Fibroblast of skin of left quadriceps (primary cell): ENCODE results near the gene VPS4A.
"Not testable (repeated sequence)": the region's sequence is repeated elsewhere in the genome, so short reads cannot be mapped to it uniquely, and the experiment has no call there.

Experiments
- DNase-seq, 2 experiments: peaks; one replicate each; pipeline ENCODE4 v3.0.0-alpha.2; 2013; ENCODE audit warnings: low read depth in 2 of 2

The VPS4A gene

GRCh38 chr16:69310653-69311532 lies at the start of gene VPS4A:
Gene VPS4A (plus strand): TSS chr16:69311350. CDS start chr16:69311512, 162 bp downstream.
- DNase-seq = peak; percentile 90

- no peak for DNase-seq
Measured at GRCh38 chr16:69266334-69267063, 44.7 kb upstream of the VPS4A start.

DNA sequence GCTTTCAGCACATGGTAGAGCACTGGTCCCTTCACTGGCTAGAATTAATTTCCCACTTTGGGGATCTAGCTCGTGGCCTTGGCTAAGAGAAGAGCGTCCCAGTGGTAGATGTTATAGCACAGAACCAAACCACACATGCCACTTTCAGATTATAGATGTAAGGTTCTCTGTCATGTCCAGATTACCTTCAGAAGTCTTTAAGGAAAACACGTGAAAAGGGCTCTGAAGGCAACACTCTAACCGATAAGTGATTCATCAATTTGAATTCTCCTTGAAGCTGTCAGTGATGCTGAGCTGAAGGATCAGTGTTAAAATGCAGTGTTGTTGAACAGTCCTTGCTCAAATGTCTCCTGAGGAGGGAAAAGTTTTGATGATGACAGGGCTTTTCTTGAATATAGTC lies 43.5 kb upstream of the VPS4A start:
- DNase-seq = no peak

GRCh38 chr16:69270395-69270794 lies 40.8 kb upstream of the VPS4A start:
- no peak for DNase-seq

DNA sequence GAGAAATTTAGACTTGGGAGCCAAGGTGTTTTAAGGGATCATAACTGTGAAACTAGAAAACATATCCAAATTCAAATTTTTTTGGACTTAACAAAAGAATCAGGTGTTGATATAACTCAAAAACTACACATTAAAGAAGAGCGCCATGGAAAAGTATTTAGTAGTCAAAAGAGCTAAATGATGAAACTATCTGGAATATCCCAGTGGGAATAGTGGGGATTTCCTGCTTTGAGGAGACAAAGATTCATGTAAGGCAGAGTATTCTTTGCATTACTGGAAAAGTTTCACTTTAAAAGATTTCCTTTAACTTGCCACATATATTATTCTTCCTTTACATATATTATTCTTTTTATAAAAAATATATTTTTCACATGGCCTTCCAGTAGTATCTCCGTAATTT lies 40.3 kb upstream of the VPS4A start:
- no peak for DNase-seq

- DNase-seq = no peak
Measured at GRCh38 chr16:69273009-69273408, 38.1 kb upstream of the VPS4A start.

DNA sequence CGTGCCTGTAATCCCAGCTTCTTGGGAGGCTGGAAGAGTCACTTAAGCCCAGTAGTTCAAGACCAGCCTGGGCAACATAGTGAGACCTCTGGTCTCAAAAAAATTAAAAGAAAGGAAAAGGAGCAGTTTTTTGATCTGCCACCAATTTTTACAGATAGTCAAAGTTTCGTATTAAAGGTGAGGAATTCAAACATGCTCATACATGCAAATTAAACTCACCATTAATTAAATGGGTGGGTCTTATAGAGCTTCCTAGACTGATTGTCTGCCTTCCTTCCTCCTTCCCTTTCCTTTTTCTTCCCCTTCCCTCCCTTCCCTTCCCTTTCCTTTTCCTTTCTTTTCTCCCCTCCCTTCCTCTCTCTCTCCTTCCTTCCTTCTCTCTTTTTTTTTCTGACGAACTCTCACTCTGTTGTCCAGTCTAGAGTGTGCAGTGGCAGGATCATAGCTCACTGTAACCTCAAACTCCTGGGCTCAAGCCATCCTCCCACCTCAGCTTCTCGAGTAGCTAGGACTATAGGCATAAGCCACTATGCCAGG lies 36.4 kb upstream of the VPS4A start:
- no peak for DNase-seq

- DNase-seq = peak; percentile 98 to 99
Measured at GRCh38 chr16:69276148-69277115, 34.7 kb upstream of the VPS4A start.

DNA sequence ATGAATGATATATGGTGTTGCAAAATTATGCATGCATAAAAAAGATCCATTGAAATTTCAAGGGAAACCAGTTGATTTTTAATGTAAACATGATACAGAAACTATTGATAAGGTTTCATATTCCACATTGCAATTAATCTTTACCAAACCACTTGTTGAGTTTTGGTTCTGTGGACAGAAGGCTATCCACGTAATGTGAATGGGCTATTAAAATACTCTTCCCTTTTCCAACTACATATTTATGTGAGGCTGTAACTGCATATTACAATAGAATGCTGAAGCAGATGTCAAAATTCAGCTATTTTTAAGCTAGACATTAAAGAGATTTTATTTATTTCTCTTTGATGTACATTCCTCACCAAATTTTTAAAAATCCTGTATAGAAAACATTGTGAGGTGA lies 33.7 kb upstream of the VPS4A start:
- peak; percentile 63 to 71 for DNase-seq

DNA sequence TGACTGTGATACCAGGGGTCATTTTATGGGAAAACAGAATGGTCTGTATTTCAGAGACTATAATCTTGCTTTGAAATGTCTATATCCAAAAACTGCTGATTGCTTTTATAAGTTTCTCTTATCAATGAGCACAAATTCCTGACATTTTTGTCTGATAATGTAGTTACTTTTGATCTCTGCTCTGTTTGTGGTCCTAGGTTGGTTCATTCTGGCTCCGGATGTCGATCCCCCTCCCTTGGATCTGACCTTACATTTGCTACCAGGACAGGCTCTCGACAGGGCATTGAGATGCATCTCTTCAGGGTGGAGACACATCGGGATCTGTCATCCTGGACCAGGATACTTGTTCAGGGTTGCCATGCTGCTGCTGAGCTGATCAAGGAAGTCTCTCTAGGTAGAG lies 27.3 kb upstream of the VPS4A start:
- no peak for DNase-seq

DNA sequence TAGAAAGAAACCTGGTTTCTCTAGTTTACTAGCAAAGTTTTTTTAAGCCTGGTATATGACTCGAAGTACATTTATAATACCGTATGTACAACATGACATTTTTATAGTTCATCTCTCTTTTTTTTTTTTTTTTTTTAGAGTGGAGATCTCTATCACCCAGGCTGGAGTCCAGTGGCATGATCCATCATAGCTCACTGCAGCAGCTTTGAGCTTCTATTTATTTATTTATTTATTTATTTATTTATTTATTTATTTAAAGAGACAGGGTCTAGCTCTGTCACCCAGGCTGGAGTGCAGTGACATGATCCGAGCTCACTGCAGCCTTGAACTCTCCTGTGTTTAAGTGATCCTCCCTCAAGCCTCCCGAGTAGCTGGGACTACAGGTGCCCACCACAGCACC lies 25.9 kb upstream of the VPS4A start:
- DNase-seq = no peak

DNA sequence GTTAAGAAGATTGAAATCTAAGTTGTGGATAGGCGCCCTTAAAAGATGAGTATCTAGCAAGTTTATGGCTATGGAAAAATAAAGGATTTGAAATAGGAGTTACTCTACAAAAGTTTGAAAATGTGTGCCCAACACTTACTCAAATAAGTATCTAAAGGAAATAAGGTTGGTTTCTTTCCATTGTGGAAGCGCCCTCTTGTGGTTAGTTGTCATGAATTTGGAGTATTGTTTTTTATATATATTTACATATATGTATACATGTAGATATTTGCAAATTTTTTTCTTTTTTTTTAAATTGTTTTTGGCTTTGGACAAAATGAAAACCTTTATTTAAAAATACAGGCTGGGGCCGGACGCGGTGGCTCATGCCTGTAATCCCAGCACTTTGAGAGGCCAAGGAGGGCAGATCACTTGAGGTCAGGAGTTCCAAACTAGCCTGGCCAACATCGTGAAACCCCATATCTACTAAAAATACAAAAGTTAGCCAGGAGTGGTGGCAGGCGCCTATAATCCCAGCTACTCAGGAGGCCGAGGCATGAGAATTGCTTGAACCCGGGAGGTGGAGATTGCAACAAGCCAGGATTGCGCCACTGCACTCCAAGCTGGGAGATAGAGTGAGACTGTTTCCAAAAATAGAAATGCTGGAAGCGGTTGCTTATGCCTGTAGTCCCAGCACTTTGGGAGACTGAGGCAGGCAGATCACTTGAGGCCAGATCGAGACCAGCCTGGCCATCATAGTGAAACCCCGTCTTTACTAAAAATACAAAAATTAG lies 24.0 kb upstream of the VPS4A start:
- peak in 1 of 2 experiments; percentile 58 for DNase-seq

DNA sequence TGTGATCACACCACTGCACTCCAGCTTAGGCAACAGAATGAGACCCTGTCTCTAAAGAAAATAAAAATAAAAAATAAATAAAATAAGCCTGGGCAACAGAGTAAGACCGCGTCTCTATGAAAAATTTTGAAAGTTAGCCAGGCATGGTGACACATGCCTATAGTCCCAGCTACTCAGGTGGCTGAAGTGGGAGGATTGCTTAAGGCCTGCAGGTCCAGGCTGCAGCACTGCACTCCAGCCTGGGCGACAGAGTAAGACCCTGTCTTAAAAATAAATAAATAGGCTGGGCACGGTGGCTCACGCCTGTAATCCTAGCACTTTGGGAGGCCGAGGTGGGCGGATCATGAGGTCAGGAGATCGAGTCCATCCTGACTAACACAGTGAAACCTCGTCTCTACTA lies 19.5 kb upstream of the VPS4A start:
- not testable (repeated sequence) for DNase-seq

DNA sequence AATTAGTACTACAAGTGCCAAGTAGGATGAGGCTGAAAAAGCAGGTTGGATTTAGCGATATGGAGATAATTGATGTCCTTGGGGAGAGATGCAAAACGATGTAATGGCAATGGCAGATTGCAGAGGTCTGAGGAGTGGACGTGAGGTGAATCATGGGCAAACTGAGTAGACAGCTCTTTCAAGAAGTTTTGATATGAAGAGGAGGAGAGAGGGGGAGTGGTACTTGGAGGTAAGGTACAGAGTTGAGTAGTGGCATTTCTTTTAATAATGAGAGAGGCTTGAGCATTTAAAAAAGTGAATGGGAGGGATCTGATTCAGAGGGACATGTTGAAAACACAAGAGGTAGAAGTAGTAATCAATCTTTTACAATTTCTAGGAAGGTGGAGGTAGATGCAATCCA lies 17.7 kb upstream of the VPS4A start:
- no peak for DNase-seq

- no peak for DNase-seq
Measured at GRCh38 chr16:69294051-69294450, 17.1 kb upstream of the VPS4A start.

GRCh38 chr16:69296771-69297170 lies 14.4 kb upstream of the VPS4A start:
- not testable (repeated sequence) for DNase-seq

GRCh38 chr16:69298261-69298660 lies 12.9 kb upstream of the VPS4A start:
- DNase-seq = no peak

DNA sequence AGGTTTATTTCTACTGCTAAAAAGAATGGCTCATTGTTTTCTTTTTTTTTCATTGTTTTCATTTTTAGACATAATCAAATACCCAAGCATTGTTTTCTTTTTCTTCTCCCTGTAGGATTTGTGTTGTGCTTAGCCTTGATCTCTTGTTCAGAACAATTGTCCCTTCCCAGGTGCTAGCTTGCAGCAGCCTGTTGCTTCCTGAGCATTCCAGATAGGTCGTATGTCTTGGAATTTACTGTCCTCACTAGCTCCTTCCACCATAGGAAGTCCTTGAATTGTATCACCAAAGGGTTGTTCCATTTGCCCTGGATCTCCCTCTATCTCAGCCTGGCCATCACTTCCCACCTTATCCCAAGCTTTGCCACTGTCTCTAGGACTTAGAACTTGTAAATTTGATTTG lies 10.0 kb upstream of the VPS4A start:
- DNase-seq = no peak

GRCh38 chr16:69301861-69302260 lies 9.3 kb upstream of the VPS4A start:
- no peak for DNase-seq

DNA sequence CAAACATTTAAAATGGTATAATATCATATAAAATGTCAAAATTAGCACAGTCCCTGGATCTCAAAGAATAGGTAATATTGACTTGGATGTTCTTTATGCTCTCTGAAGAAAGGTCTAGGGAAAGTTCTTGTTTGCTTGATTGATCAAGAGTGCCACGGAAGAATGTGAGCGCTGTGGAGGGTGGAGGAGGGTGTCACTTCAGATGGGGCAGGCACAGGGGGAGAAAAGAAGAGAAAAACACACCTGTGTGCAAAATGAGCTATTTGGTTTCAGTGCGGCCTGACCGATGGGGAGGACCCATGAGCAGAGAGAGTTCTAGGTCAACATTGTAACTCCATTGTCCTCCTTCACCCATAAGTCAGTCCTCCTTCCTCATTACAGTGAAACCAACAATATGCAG lies 8.8 kb upstream of the VPS4A start:
- no peak for DNase-seq

DNA sequence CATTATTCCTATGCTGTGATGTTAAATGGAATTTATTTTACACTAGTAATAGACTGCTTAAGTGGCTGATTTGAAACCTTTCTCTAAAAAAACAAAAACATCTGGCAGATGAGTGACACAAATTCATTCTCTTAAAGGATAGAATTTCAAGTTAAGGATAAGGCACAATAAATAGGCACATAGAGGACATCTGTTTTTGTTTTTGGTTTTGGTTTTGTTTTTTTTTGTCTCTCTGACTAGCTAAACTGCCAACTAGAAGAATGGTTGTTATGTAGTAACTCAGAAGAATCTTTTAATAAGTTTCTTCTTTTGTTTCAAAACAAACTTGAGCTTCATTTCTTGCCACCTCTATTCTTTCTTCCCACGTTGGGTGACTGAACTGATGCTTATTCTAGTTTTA lies 5.1 kb upstream of the VPS4A start:
- DNase-seq = no peak
